GM12872 (cell line): Measurements from ENCODE around the gene C1orf105.

Experiments
- CTCF ChIP-seq: IDR thresholded peaks from 3 replicates; pipeline ENCODE4 v1.5.1; 2011; ENCODE audit warnings: low read depth, mild to moderate bottlenecking, low read length, moderate library complexity; ENCODE audit not compliant: insufficient read depth

The C1orf105 gene

GRCh38 chr1:172420385-172420784, at the start of gene C1orf105:
Gene C1orf105 (plus strand): TSS chr1:172420685. CDS start chr1:172420886, 201 bp downstream.
- TF ChIP-seq CTCF: no peak

- TF ChIP-seq CTCF: no peak
Measured at GRCh38 chr1:172373864-172374263, 46.6 kb upstream of the C1orf105 start.

GRCh38 chr1:172375211-172375631, 45.3 kb upstream of the C1orf105 start:
- TF ChIP-seq CTCF: no peak

- TF ChIP-seq CTCF: no peak
Measured at GRCh38 chr1:172376431-172376830, 44.1 kb upstream of the C1orf105 start.

GRCh38 chr1:172377565-172377964, 42.9 kb upstream of the C1orf105 start:
- TF ChIP-seq CTCF: no peak

- no peak for TF ChIP-seq CTCF
Measured at GRCh38 chr1:172378109-172378760, 42.2 kb upstream of the C1orf105 start.

- no peak for TF ChIP-seq CTCF
Measured at GRCh38 chr1:172380441-172381244, 39.8 kb upstream of the C1orf105 start.
